Measurements from ENCODE around the gene HEATR3. TPM values are rescaled to one million over a fixed set of nuclear protein-coding genes. Genes with fewer than 3 reads are reported as not detected.

Gene HEATR3
- total RNA-seq, 1 donor from 2014 or later = 18.3 TPM

- H3K4me3 ChIP-seq (ENCODE audit: low read depth, low read length) = no peak overlapping the region
- no peak for DNase-seq (ENCODE audit: low read depth)
- TF ChIP-seq CTCF (conservative IDR thresholded peaks at IDR 0.05; ENCODE audit: low read depth, low read length) = no peak
Observed at GRCh38 chr16:50038756-50039529, 26.8 kb upstream of the HEATR3 start.

- no peak for DNase-seq (ENCODE audit: low read depth)
- no peak for TF ChIP-seq CTCF (conservative IDR thresholded peaks at IDR 0.05; ENCODE audit: low read depth, low read length)
Observed at GRCh38 chr16:50040018-50040417, 25.8 kb upstream of the HEATR3 start.

GRCh38 chr16:50040710-50041109 is 25.1 kb upstream of the HEATR3 start:
- H3K4me3 ChIP-seq (ENCODE audit: low read depth, low read length) = no peak overlapping the region
- DNase-seq (ENCODE audit: low read depth) = no peak
- TF ChIP-seq CTCF (conservative IDR thresholded peaks at IDR 0.05; ENCODE audit: low read depth, low read length) = no peak

More at GRCh38 chr16:50040018-50040417, 25.8 kb upstream of the HEATR3 start:
- no peak overlapping the region for H3K4me3 ChIP-seq (ENCODE audit: low read depth, low read length)

- TF ChIP-seq CTCF (conservative IDR thresholded peaks at IDR 0.05; ENCODE audit: low read depth, low read length) = no peak
- no peak for DNase-seq (ENCODE audit: low read depth)
- H3K4me3 ChIP-seq (ENCODE audit: low read depth, low read length) = no peak overlapping the region
Observed at GRCh38 chr16:50043358-50043757, 22.4 kb upstream of the HEATR3 start.

- no peak for TF ChIP-seq CTCF (conservative IDR thresholded peaks at IDR 0.05; ENCODE audit: low read depth, low read length)
- no peak overlapping the region for H3K4me3 ChIP-seq (ENCODE audit: low read depth, low read length)
- no peak for DNase-seq (ENCODE audit: low read depth)
Observed at GRCh38 chr16:50045412-50045811, 20.4 kb upstream of the HEATR3 start.

- DNase-seq (ENCODE audit: low read depth) = no peak
- no peak overlapping the region for H3K4me3 ChIP-seq (ENCODE audit: low read depth, low read length)
- no peak for TF ChIP-seq CTCF (conservative IDR thresholded peaks at IDR 0.05; ENCODE audit: low read depth, low read length)
Observed at GRCh38 chr16:50046853-50047252, 18.9 kb upstream of the HEATR3 start.

- H3K4me3 ChIP-seq (ENCODE audit: low read depth, low read length) = no peak overlapping the region
- TF ChIP-seq CTCF (conservative IDR thresholded peaks at IDR 0.05; ENCODE audit: low read depth, low read length) = no peak
- no peak for DNase-seq (ENCODE audit: low read depth)
Observed at GRCh38 chr16:50047864-50048263, 17.9 kb upstream of the HEATR3 start.

All from epithelial cell of proximal tubule (primary cell).